Measurements from ENCODE around the gene MID1.

MID1 gene

DNA sequence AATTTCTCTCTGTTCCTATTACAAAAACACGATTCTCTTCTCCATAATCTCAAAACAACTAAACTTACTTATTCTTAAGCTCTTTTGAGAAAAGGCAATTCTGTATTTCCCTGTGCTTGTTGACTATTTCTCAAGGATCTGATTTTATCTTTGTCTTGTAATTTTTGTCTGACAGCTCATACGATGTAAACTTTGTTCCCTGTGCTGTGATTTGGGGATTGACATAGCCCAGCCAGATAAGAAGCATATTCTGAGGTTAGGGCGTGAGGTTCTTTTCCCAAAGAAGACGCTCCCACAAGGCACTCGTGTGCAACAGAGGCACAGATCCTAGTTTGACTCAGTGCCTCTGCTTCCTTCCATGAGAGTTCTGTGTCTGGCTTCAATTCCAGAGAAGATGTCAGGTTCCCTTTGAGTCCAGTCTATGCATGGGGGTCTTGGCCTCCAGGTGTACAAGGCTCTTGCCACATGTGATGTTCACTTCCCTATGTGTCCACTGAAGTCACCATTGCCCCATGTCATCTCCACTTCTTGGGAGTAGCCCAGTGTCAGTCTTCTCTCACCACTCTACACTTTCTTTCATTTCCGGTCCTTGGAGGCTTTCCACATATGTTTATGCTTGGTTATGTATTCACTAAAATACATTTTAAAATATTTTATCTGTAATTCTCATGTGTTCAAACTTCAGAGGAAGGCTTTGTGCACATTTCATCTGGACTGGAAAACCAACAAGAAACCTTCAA lies 94.8 kb downstream of the MID1 start:
- H3K27me3 Mint-ChIP-seq (ENCODE audit: low read depth, poor library complexity): no peaks in the 10 kb centered on the region

GRCh38 chrX:10524578-10524977 lies 95.8 kb downstream of the MID1 start:
- H3K4me3 Mint-ChIP-seq: no peak overlapping the region
- no peaks in the 10 kb centered on the region for H3K4me1 Mint-ChIP-seq
- H3K36me3 Mint-ChIP-seq (ENCODE audit: low read depth): peaks cover 24% of the 10 kb centered on the region
- no peak for DNase-seq
- no peaks in the 10 kb centered on the region for H3K27me3 Mint-ChIP-seq (ENCODE audit: low read depth, poor library complexity)
- H3K9me3 Mint-ChIP-seq: peaks cover 19% of the 10 kb centered on the region
- no peak overlapping the region for H3K27ac Mint-ChIP-seq
- TF ChIP-seq, protein P1, sequence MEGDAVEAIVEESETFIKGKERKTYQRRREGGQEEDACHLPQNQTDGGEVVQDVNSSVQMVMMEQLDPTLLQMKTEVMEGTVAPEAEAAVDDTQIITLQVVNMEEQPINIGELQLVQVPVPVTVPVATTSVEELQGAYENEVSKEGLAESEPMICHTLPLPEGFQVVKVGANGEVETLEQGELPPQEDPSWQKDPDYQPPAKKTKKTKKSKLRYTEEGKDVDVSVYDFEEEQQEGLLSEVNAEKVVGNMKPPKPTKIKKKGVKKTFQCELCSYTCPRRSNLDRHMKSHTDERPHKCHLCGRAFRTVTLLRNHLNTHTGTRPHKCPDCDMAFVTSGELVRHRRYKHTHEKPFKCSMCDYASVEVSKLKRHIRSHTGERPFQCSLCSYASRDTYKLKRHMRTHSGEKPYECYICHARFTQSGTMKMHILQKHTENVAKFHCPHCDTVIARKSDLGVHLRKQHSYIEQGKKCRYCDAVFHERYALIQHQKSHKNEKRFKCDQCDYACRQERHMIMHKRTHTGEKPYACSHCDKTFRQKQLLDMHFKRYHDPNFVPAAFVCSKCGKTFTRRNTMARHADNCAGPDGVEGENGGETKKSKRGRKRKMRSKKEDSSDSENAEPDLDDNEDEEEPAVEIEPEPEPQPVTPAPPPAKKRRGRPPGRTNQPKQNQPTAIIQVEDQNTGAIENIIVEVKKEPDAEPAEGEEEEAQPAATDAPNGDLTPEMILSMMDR (IDR thresholded peaks at IDR 0.05): no peak

More for the DNA sequence above, 94.8 kb downstream of the MID1 start:
- TF ChIP-seq, protein P1 (IDR thresholded peaks at IDR 0.05): no peak
- Mint-ChIP-seq H3K4me3 (no peak overlapping the region), H3K4me1 (no peaks in the 10 kb centered on the region), H3K36me3 (ENCODE audit: low read depth) (peaks cover 25% of the 10 kb centered on the region), H3K9me3 (peaks cover 22% of the 10 kb centered on the region), H3K27ac (no peak overlapping the region)
- DNase-seq: no peak

GRCh38 chrX:10519761-10520160 lies 100.6 kb downstream of the MID1 start:
- no peak for DNase-seq

GRCh38 chrX:10519278-10519677 lies 101.1 kb downstream of the MID1 start:
- Mint-ChIP-seq H3K9me3 (peaks cover 26% of the 10 kb centered on the region), H3K36me3 (ENCODE audit: low read depth) (peaks cover 33% of the 10 kb centered on the region), H3K27me3 (ENCODE audit: low read depth, poor library complexity) (no peaks in the 10 kb centered on the region), H3K4me1 (no peaks in the 10 kb centered on the region), H3K27ac (no peak overlapping the region), H3K4me3 (no peak overlapping the region)
- TF ChIP-seq, protein P1 (IDR thresholded peaks at IDR 0.05): no peak
- DNase-seq: no peak

More at GRCh38 chrX:10519761-10520160, 100.6 kb downstream of the MID1 start:
- Mint-ChIP-seq H3K9me3 (peaks cover 26% of the 10 kb centered on the region), H3K4me3 (no peak overlapping the region), H3K36me3 (ENCODE audit: low read depth) (peaks cover 33% of the 10 kb centered on the region), H3K27ac (no peak overlapping the region), H3K27me3 (ENCODE audit: low read depth, poor library complexity) (no peaks in the 10 kb centered on the region), H3K4me1 (no peaks in the 10 kb centered on the region)
- TF ChIP-seq, protein P1 (IDR thresholded peaks at IDR 0.05): no peak

- Mint-ChIP-seq H3K4me1 (no peaks in the 10 kb centered on the region), H3K27ac (no peak overlapping the region), H3K36me3 (ENCODE audit: low read depth) (peaks cover 33% of the 10 kb centered on the region), H3K27me3 (ENCODE audit: low read depth, poor library complexity) (no peaks in the 10 kb centered on the region), H3K4me3 (no peak overlapping the region), H3K9me3 (peaks cover 26% of the 10 kb centered on the region)
- no peak for DNase-seq
- TF ChIP-seq, protein P1 (IDR thresholded peaks at IDR 0.05): no peak
These were observed 102.3 kb downstream of the MID1 start for GRCh38 chrX:10518073-10518472.

DNA sequence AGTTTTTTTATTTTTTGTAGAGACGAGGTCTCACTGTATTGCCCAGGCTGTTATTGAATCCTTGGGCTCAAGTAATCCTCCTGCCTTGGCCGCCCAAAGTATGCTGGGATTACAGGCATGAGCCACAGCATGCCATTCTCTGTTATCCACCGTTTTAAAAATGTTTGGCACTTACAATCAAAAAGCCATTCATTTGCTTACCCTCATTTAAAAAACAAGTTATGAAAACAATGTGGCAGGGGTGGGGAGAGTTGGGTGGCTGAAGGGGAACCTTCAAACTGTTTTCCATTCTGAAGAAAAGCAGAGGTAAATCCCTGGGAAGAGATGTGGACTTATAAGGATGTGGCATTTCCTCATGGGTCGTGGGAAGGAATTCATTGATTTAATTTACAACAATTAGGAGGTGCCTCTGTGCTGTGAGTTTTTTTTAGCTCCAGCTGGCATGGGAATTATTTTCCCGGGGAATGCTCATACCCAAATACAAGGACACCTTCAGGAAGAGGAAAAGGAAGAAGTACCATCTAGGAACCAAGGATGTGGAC lies 103.5 kb downstream of the MID1 start:
- no peak for DNase-seq
- no peaks in the 10 kb centered on the region for H3K27me3 Mint-ChIP-seq (ENCODE audit: low read depth, poor library complexity)
- TF ChIP-seq, protein P1 (IDR thresholded peaks at IDR 0.05): no peak
- peaks cover 36% of the 10 kb centered on the region for H3K36me3 Mint-ChIP-seq (ENCODE audit: low read depth)
- peaks cover 23% of the 10 kb centered on the region for H3K9me3 Mint-ChIP-seq
- H3K27ac Mint-ChIP-seq: no peak overlapping the region
- H3K4me3 Mint-ChIP-seq: no peak overlapping the region
- no peaks in the 10 kb centered on the region for H3K4me1 Mint-ChIP-seq

Data from nephron progenitor cell (in vitro differentiated cells).